Measurements from ENCODE around the gene PSMB2.

GRCh38 chr1:35599411-35599810, 41.9 kb downstream of the PSMB2 start:
- no peak for TF ChIP-seq CTCF (IDR thresholded peaks at IDR 0.05; ENCODE audit: insufficient read depth, low read length, poor library complexity, severe bottlenecking)
- no peak for TF ChIP-seq EZH2phosphoT487 (conservative IDR thresholded peaks at IDR 0.05; ENCODE audit: low read length)
